HG02678 (cell line): ENCODE measurements around the gene TRIM3.

ENCODE experiments used
- ATAC-seq: cut with Tn5 transposase; IDR thresholded peaks from one replicate; pipeline ENCODE4 v1.9.1; 2021; ENCODE audit warnings: mild to moderate bottlenecking, moderate library complexity; ENCODE audit not compliant: unreplicated experiment

Gene TRIM3

DNA sequence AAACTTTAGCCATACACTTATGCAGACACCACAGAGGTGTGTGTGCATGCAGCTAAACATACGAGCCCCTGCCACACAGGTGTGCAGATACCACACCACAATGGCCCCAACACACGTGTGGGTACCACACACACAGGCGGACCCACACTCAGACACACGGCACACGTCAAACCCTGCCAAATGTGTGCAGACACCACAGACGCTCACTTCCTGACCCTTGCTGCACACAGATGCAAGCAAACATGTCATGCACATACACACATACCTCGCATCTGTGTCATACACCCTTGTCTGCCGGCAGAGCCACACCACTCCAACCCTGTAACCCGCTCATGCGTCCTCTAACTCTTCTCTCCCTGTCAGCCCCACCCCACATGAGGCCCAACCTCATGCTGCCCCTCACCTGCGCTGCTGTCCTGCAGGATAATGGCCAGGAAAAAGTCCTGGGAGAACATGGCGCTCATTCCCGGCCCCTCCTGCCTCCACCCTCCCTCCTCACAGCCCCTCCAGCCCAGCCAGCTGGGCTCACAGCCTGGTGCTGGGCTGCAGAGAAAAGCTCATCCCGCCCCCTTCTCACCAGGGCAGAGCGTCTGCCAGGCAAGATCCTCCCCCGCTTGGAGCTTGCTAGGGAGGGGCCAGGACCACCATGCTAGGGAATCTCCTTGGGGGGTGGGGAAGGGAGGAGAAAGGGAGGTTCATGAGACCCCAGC is 69.2 kb downstream of the TRIM3 start:
- ATAC-seq, result no peak

DNA sequence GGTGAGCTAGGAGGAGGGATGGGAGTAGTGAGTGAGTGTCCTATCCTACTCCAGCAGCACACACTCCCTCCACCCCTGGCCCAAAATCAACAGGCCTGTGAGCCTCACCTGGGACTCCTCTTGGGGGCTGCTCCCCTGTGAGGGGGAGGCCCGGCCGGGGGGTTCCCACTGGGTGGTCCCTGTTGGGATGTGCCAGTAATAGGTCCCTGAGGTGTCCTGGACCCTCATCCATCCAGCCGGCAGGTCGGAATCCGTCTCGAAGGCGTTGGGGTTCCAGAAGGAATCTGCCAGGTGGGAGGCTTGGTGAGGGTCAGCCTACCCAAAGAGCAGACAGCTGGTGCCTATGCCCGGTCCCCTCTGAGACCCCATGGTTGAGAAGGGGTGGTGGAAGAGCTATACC is 70.2 kb downstream of the TRIM3 start:
- no peak for ATAC-seq

DNA sequence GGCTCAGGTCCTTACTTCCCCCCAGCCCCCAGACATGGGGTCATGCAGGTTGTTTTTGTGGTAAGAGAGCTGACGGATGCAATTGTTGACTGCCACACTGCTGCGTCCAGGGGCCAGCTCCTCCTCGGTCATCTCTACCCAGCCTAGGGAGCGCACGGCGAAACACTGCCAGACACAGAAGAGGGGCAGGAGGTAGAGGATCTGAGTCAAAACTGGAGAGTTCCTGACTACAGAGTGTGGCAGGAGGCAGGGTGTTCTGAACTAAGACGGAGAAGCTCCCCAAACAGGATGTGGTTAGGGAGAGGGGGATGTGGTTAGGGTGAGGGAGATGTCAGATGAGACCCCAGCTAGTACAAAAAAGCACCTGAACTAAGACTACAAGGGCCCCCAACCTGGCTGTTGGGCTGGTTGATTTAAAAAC is 71.2 kb downstream of the TRIM3 start:
- peak; percentile 92 for ATAC-seq

DNA sequence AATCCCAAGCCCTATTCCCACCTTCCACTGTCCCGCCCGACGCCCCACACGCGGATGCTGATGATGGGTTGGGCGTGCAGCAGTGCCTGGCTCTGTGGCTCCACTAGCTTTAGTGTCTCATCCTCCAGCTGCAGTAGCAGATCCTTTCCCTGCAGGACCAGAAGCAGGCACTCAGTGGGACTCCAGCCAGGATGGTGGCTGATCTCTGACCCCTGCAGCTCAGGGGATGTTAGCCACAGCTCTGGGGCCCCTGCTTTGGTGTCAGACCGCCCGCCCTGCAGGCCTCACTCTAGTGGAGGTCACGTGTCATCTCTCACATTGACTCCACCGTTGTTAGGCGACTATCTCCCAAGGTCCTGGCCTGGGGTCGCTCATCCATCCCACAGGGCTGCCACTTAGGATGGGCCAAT is 71.7 kb downstream of the TRIM3 start:
- peak; percentile 28 for ATAC-seq

DNA sequence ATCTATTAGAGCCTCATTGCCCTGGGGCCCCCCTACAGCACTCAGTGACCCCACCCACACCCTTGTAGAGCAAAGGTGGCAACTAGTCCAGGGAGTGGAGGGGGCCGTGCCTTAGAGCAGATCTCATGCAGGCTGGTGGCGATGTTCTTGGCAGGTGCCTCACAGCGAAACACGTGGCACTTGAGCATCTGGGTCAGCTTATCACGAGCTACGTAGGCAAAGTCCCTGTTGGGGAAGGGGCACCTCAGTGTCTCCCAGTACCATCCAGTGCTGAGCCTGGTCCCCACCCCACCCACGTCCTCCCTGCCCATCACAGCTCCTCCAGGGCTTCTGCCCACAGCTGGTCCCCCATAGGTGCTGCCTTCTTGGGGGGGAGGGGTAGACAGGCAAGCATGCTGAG is 72.3 kb downstream of the TRIM3 start:
- no peak for ATAC-seq

DNA sequence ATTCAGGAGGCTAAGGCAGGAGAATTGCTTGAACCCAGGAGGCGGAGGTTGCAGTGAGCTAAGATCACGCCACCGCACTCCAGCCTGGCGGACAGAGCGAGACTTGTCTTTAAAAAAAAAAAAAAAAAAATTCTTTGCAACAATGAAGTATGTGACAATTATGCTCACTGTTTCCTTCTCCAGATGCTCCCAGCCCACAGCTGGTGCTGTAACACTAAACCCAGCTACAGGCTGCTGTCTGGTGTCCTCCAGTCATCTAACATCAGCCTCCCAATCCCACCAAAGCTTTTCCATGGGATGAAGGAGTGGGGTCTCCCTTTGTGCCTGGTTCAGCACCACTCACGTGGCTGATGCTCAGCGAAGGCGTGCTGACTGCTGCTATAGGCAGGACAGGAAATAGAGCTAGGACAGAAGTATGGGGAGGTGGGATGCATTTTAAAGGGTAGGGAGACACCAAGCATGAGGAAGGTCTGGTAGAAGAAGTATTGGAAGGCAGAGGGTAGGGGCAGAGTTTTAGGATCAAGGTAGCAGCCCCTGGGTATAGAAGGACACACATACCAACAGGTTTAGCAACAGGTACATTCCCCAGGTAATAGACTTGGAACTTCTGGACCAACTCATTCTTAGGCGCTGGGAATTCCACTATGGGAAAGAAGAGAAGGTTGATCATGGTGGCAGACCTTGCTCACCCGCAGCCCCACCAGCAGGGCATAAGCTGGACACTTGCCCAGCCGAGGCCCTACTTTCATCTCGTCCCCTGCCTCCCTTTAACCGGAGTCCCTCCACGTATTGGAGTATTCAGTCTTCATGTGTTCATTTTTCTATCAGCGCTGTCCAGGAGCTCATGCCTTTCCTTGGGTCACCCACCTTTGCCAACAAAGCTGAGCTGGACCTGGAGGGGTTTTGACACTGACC is 73.1 kb downstream of the TRIM3 start:
- ATAC-seq, result no peak
